Measurements from ENCODE around the gene TEKT5. TPM values are rescaled to one million over a fixed set of nuclear protein-coding genes. Genes with fewer than 3 reads are reported as not detected.

The TEKT5 gene
- total and polyA plus RNA-seq, 9 of the 15 experiments (the other 6 are each of a cell fraction or from before 2014, with no cell fraction given): 0.10 to 0.19 TPM; not detected in 7

DNA sequence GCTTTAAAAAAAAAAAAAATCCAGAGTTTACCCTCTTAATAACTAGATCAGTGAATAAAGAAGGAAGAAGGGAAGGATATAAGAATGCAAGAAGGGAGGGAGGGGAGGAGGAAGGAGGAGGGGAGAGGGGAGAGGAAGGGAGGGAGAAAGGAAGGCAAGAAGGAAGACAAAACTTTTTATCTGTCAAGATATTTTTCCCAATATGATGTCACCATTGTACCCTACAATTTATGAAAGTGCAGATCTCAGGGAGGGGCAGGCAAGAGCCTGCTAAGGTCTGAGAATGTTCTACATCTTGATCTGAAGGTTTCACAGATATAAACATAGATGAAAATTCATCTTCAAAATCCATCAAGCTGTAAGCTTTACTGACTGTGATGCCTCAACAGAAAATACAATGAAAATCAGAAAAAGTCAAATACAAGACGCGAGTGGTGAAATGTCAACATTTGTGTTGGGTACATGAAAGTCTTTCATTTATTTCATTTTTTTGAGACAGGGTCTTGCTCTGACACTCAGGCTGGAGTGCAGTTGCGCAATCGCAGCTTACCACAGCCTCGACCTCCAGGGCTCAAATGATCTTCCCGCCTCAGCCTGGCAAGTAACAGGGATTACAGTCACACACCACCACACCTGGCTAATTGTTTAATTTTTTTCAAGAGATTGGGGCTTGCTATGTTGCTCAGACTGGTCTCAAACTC is 57.2 kb downstream of the TEKT5 start:
- 0% methylated on average over 6 of the region's 6 CpGs for WGBS (ENCODE audit: insufficient coverage, low coverage, missing lambda C conversion rate)
- CTCF ChIA-PET (ENCODE audit: low intra/inter-chr PET ratio): no interaction called here
- no TSS peak for BruUV-seq (replicated peaks)
- H3K79me2 ChIP-seq (ENCODE audit: control insufficient read depth, insufficient read depth, low read length): no peaks in the 10 kb centered on the region
- H3K27me3 ChIP-seq (ENCODE audit: control insufficient read depth in 2 of 2, insufficient read depth in 2 of 2, low read length in 2 of 2): peaks cover 6 to 43% of the 10 kb centered on the region in 2 experiments; a peak in 3 of 5 replicates
- no peak overlapping the region for H3K27ac ChIP-seq (ENCODE audit: extremely low read depth, low read depth, low read length)
- intact Hi-C loops (cut with micrococcal nuclease) (no loop called here), in situ Hi-C loops (cut with MboI) (no loop called here)
- no peak overlapping the region for H2AFZ ChIP-seq (ENCODE audit: low read depth, low read length)
- no peaks in the 10 kb centered on the region for H4K20me1 ChIP-seq (replicated peaks; ENCODE audit: control insufficient read depth, insufficient read depth, low read length)
- no peak overlapping the region for H3K9ac ChIP-seq (ENCODE audit: insufficient read depth in 1 of 2, low read depth in 2 of 2, low read length in 2 of 2)
- ATAC-seq: no peak
- H3K4me2 ChIP-seq (ENCODE audit: insufficient read depth, low read length): no peak overlapping the region
- POLR2A ChIA-PET: no interaction called here
- H3K36me3 ChIP-seq (ENCODE audit: control insufficient read depth, insufficient read depth, low read length): no peaks in the 10 kb centered on the region
- no peaks in the 10 kb centered on the region; a peak in 2 of 5 replicates for H3K4me1 ChIP-seq (replicated peaks in 1 of 2; ENCODE audit: control insufficient read depth in 2 of 2, insufficient read depth in 2 of 2, low read length in 2 of 2)
- H3K9me3 ChIP-seq (replicated peaks; ENCODE audit: control insufficient read depth, insufficient read depth, low read depth, low read length): no peaks in the 10 kb centered on the region; the same call in 1 of the 2 replicates
- DNase-seq (ENCODE audit: extremely low read depth in 1 of 4, low spot score in 3 of 4): no peak
- H3K4me3 ChIP-seq: no peak overlapping the region
- FAIRE-seq: no peak
- no peaks in the 10 kb centered on the region for H3K9me1 ChIP-seq (ENCODE audit: control insufficient read depth, insufficient read depth, low read length)
- TF ChIP-seq DIDO1 (tag; IDR thresholded peaks at IDR 0.05; ENCODE audit: low read depth): no peak
- no peak for TF ChIP-seq DACH1 (IDR thresholded peaks at IDR 0.05; ENCODE audit: partially characterized antibody)
- no peak for TF ChIP-seq ZFX (CRISPR knock-in tag; IDR thresholded peaks at IDR 0.05)
- TF ChIP-seq POLR2H (tag; IDR thresholded peaks at IDR 0.05; ENCODE audit: low read depth): no peak
- no peak for TF ChIP-seq CBFA2T2 (conservative IDR thresholded peaks at IDR 0.05)
- TF ChIP-seq CEBPB (tag; IDR thresholded peaks at IDR 0.05): peak; percentile 92
- TF ChIP-seq, protein P1, sequence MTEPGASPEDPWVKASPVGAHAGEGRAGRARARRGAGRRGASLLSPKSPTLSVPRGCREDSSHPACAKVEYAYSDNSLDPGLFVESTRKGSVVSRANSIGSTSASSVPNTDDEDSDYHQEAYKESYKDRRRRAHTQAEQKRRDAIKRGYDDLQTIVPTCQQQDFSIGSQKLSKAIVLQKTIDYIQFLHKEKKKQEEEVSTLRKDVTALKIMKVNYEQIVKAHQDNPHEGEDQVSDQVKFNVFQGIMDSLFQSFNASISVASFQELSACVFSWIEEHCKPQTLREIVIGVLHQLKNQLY (CRISPR knock-in tag; conservative IDR thresholded peaks at IDR 0.05): no peak
- TF ChIP-seq, protein P2, sequence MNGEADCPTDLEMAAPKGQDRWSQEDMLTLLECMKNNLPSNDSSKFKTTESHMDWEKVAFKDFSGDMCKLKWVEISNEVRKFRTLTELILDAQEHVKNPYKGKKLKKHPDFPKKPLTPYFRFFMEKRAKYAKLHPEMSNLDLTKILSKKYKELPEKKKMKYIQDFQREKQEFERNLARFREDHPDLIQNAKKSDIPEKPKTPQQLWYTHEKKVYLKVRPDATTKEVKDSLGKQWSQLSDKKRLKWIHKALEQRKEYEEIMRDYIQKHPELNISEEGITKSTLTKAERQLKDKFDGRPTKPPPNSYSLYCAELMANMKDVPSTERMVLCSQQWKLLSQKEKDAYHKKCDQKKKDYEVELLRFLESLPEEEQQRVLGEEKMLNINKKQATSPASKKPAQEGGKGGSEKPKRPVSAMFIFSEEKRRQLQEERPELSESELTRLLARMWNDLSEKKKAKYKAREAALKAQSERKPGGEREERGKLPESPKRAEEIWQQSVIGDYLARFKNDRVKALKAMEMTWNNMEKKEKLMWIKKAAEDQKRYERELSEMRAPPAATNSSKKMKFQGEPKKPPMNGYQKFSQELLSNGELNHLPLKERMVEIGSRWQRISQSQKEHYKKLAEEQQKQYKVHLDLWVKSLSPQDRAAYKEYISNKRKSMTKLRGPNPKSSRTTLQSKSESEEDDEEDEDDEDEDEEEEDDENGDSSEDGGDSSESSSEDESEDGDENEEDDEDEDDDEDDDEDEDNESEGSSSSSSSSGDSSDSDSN (IDR thresholded peaks at IDR 0.05; ENCODE audit: borderline replicate concordance in 1 of 2, low read depth in 2 of 2, low read length in 2 of 2): no peak
- TF ChIP-seq ZNF217 (CRISPR knock-in tag; IDR thresholded peaks at IDR 0.05): no peak
- no peak for TF ChIP-seq SAFB (IDR thresholded peaks at IDR 0.05; ENCODE audit: borderline replicate concordance, low read depth, low read length)
- TF ChIP-seq ZNF507 (tag; conservative IDR thresholded peaks at IDR 0.05): no peak
- TF ChIP-seq, protein P3, sequence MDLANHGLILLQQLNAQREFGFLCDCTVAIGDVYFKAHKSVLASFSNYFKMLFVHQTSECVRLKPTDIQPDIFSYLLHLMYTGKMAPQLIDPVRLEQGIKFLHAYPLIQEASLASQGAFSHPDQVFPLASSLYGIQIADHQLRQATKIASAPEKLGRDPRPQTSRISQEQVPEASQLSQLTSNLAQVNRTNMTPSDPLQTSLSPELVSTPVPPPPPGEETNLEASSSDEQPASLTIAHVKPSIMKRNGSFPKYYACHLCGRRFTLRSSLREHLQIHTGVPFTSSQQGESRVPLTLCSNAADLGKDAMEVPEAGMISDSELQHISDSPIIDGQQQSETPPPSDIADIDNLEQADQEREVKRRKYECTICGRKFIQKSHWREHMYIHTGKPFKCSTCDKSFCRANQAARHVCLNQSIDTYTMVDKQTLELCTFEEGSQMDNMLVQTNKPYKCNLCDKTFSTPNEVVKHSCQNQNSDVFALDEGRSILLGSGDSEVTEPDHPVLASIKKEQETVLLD (IDR thresholded peaks at IDR 0.05): no peak
- TF ChIP-seq, protein P4, sequence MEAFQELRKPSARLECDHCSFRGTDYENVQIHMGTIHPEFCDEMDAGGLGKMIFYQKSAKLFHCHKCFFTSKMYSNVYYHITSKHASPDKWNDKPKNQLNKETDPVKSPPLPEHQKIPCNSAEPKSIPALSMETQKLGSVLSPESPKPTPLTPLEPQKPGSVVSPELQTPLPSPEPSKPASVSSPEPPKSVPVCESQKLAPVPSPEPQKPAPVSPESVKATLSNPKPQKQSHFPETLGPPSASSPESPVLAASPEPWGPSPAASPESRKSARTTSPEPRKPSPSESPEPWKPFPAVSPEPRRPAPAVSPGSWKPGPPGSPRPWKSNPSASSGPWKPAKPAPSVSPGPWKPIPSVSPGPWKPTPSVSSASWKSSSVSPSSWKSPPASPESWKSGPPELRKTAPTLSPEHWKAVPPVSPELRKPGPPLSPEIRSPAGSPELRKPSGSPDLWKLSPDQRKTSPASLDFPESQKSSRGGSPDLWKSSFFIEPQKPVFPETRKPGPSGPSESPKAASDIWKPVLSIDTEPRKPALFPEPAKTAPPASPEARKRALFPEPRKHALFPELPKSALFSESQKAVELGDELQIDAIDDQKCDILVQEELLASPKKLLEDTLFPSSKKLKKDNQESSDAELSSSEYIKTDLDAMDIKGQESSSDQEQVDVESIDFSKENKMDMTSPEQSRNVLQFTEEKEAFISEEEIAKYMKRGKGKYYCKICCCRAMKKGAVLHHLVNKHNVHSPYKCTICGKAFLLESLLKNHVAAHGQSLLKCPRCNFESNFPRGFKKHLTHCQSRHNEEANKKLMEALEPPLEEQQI (IDR thresholded peaks at IDR 0.05): no peak
